Measurements from ENCODE around the gene MTR. TPM values are rescaled to one million over a fixed set of nuclear protein-coding genes. Genes with fewer than 3 reads are reported as not detected.
A peak's percentile ranks its signal among the peaks of the same experiment; 100 is the strongest.

The MTR gene
- total RNA-seq, 1 donor from 2014 or later = 35.8 TPM

- Mint-ChIP-seq H3K9me3 (ENCODE audit: unreplicated experiment) (no peaks in the 10 kb centered on the region), H3K27ac (ENCODE audit: unreplicated experiment) (no peak overlapping the region), H3K4me1 (ENCODE audit: low read depth, unreplicated experiment) (no peaks in the 10 kb centered on the region), H3K27me3 (ENCODE audit: low read depth, unreplicated experiment) (no peaks in the 10 kb centered on the region), H3K36me3 (ENCODE audit: low read depth, unreplicated experiment) (peaks cover 14% of the 10 kb centered on the region), H3K4me3 (ENCODE audit: unreplicated experiment) (no peak overlapping the region)
- no peaks in the 10 kb centered on the region for H3K79me2 ChIP-seq (ENCODE audit: insufficient read depth, low read length)
- H2AFZ ChIP-seq (ENCODE audit: low read depth, low read length) = no peak overlapping the region
- H3K27ac ChIP-seq (ENCODE audit: low read depth, low read length) = no peak overlapping the region
- H3K27me3 ChIP-seq (ENCODE audit: insufficient read depth, low read length) = no peaks in the 10 kb centered on the region
- no peak overlapping the region for H3K9ac ChIP-seq (ENCODE audit: low read length)
- H3K4me1 ChIP-seq (ENCODE audit: insufficient read depth, low read length) = no peaks in the 10 kb centered on the region
- H4K20me1 ChIP-seq (ENCODE audit: insufficient read depth, low read length) = no peaks in the 10 kb centered on the region
- H3K36me3 ChIP-seq (ENCODE audit: insufficient read depth, low read length) = peaks cover 11% of the 10 kb centered on the region
- no peak overlapping the region for H3K4me2 ChIP-seq (ENCODE audit: low read length)
- no peaks in the 10 kb centered on the region for H3K9me3 ChIP-seq (ENCODE audit: insufficient read depth, low read depth, low read length)
- no peak for FAIRE-seq
- TF ChIP-seq CTCF (IDR thresholded peaks at IDR 0.05; ENCODE audit: insufficient read depth, low read depth, low read length) (no peak), EZH2 (IDR thresholded peaks at IDR 0.05; ENCODE audit: insufficient read depth, low read length) (no peak)
- H3K4me3 ChIP-seq (ENCODE audit: insufficient read depth, low read depth, low read length) = no peak overlapping the region
- DNase-seq (ENCODE audit: low read depth) = no peak
These were observed 75.6 kb downstream of the MTR start for GRCh38 chr1:236870721-236871120.

GRCh38 chr1:236872075-236872666 is 77.1 kb downstream of the MTR start:
- Mint-ChIP-seq H3K36me3 (ENCODE audit: low read depth, unreplicated experiment) (peaks cover 8% of the 10 kb centered on the region), H3K9me3 (ENCODE audit: unreplicated experiment) (no peaks in the 10 kb centered on the region), H3K4me3 (ENCODE audit: unreplicated experiment) (no peak overlapping the region), H3K4me1 (ENCODE audit: low read depth, unreplicated experiment) (no peaks in the 10 kb centered on the region), H3K27me3 (ENCODE audit: low read depth, unreplicated experiment) (no peaks in the 10 kb centered on the region), H3K27ac (ENCODE audit: unreplicated experiment) (no peak overlapping the region)
- no peak overlapping the region for H2AFZ ChIP-seq (ENCODE audit: low read depth, low read length)
- H3K4me1 ChIP-seq (ENCODE audit: insufficient read depth, low read length) = no peaks in the 10 kb centered on the region
- H3K79me2 ChIP-seq (ENCODE audit: insufficient read depth, low read length) = no peaks in the 10 kb centered on the region
- no peak for DNase-seq (ENCODE audit: low read depth)
- no peak for FAIRE-seq
- TF ChIP-seq CTCF (IDR thresholded peaks at IDR 0.05; ENCODE audit: insufficient read depth, low read depth, low read length) (no peak), EZH2 (IDR thresholded peaks at IDR 0.05; ENCODE audit: insufficient read depth, low read length) (no peak)
- H3K4me2 ChIP-seq (ENCODE audit: low read length) = no peak overlapping the region
- no peak overlapping the region for H3K4me3 ChIP-seq (ENCODE audit: insufficient read depth, low read depth, low read length)
- no peaks in the 10 kb centered on the region for H3K9me3 ChIP-seq (ENCODE audit: insufficient read depth, low read depth, low read length)
- H3K9ac ChIP-seq (ENCODE audit: low read length) = no peak overlapping the region
- no peaks in the 10 kb centered on the region for H3K27me3 ChIP-seq (ENCODE audit: insufficient read depth, low read length)
- H3K36me3 ChIP-seq (ENCODE audit: insufficient read depth, low read length) = peaks cover 13% of the 10 kb centered on the region
- H4K20me1 ChIP-seq (ENCODE audit: insufficient read depth, low read length) = no peaks in the 10 kb centered on the region
- H3K27ac ChIP-seq (ENCODE audit: low read depth, low read length) = no peak overlapping the region

- Histone ChIP-seq H3K4me3 (ENCODE audit: insufficient read depth, low read depth, low read length) (no peak overlapping the region), H2AFZ (ENCODE audit: low read depth, low read length) (no peak overlapping the region), H3K9me3 (ENCODE audit: insufficient read depth, low read depth, low read length) (no peaks in the 10 kb centered on the region), H3K36me3 (ENCODE audit: insufficient read depth, low read length) (peaks cover 13% of the 10 kb centered on the region), H3K27ac (ENCODE audit: low read depth, low read length) (no peak overlapping the region), H4K20me1 (ENCODE audit: insufficient read depth, low read length) (no peaks in the 10 kb centered on the region), H3K4me1 (ENCODE audit: insufficient read depth, low read length) (no peaks in the 10 kb centered on the region), H3K27me3 (ENCODE audit: insufficient read depth, low read length) (no peaks in the 10 kb centered on the region), H3K9ac (ENCODE audit: low read length) (no peak overlapping the region), H3K79me2 (ENCODE audit: insufficient read depth, low read length) (no peaks in the 10 kb centered on the region), H3K4me2 (ENCODE audit: low read length) (no peak overlapping the region)
- Mint-ChIP-seq H3K36me3 (ENCODE audit: low read depth, unreplicated experiment) (peaks cover 7% of the 10 kb centered on the region), H3K4me1 (ENCODE audit: low read depth, unreplicated experiment) (no peaks in the 10 kb centered on the region), H3K4me3 (ENCODE audit: unreplicated experiment) (no peak overlapping the region), H3K27me3 (ENCODE audit: low read depth, unreplicated experiment) (no peaks in the 10 kb centered on the region), H3K9me3 (ENCODE audit: unreplicated experiment) (no peaks in the 10 kb centered on the region), H3K27ac (ENCODE audit: unreplicated experiment) (no peak overlapping the region)
- FAIRE-seq = no peak
- TF ChIP-seq EZH2 (IDR thresholded peaks at IDR 0.05; ENCODE audit: insufficient read depth, low read length) (no peak), CTCF (IDR thresholded peaks at IDR 0.05; ENCODE audit: insufficient read depth, low read depth, low read length) (no peak)
- peak; percentile 1 for DNase-seq (ENCODE audit: low read depth)
These were observed 80.9 kb downstream of the MTR start for GRCh38 chr1:236875975-236876374.
